ENCODE measurements around the gene PREX1. TPM values are rescaled to one million over a fixed set of nuclear protein-coding genes. Genes with fewer than 3 reads are reported as not detected.
"Not testable (repeated sequence)": the region's sequence is repeated elsewhere in the genome, so short reads cannot be mapped to it uniquely, and the experiment has no call there.

The PREX1 gene
- total and polyA plus RNA-seq, 2 experiments from 2014 or later = 2.4 to 10.3 TPM

DNA sequence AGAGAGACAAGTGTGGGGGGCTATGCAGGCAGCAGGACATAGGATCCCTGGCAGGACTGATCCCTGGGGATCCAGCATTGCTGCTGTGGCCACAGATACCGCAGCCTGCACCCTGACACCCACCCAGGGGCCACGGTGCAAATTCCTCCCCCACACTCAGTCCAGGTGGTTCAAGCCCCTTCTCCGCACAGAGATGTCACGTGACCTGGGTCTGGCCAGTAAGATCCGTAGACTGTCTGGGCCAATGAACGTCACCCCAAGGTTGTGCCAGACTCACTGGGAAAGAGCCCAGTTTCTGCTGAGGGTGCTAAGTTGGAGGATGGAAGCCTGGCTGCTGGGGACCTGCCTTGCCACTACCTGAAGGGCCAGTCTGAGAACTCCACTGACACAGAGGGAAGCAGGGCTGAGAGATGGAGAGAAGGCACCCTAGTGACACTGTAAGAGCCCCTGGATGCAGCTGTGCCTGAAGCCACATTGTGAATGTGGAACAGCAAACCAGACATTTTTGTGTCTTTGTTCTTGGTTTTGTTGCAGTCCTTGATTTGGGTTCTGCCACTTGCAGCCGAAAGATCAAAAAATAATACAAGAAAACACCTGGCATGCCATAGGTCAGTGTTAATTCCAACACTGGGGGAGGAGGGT, 228.6 kb downstream of the PREX1 start:
- no peak for TF ChIP-seq NANOG (IDR thresholded peaks at IDR 0.05; ENCODE audit: borderline replicate concordance)
- no peak for TF ChIP-seq POLR2AphosphoS5 (IDR thresholded peaks at IDR 0.05; ENCODE audit: low read depth)
- no peak for TF ChIP-seq ZNF462 (CRISPR knock-in tag; IDR thresholded peaks at IDR 0.05)
- no peak for TF ChIP-seq STAT1 (IDR thresholded peaks at IDR 0.05; ENCODE audit: unreplicated experiment)
- no peak for ATAC-seq
- H3K9me3 Mint-ChIP-seq = no peaks in the 10 kb centered on the region
- no peaks in the 10 kb centered on the region for H3K36me3 Mint-ChIP-seq (ENCODE audit: low read depth)
- Histone ChIP-seq H3K4me2 (no peak overlapping the region), H3K9me2 (ENCODE audit: insufficient read depth) (no peaks in the 10 kb centered on the region), H4K20me1 (replicated peaks; ENCODE audit: insufficient read depth) (no peaks in the 10 kb centered on the region), H3K79me2 (replicated peaks; ENCODE audit: insufficient read depth) (no peaks in the 10 kb centered on the region), H3K27ac (ENCODE audit: low read depth) (no peak overlapping the region), H3F3A (replicated peaks; ENCODE audit: low read depth) (no peaks in the 10 kb centered on the region), H3K27me3 (ENCODE audit: insufficient read depth) (no peaks in the 10 kb centered on the region), H3K36me3 (ENCODE audit: insufficient read depth) (no peaks in the 10 kb centered on the region), H3K4me1 (ENCODE audit: insufficient read depth) (no peaks in the 10 kb centered on the region; the same call in 1 of the 2 replicates), H3K4me3 (no peak overlapping the region), H2AFZ (no peak overlapping the region)
- H3K27me3 Mint-ChIP-seq (ENCODE audit: insufficient read depth, low read depth, poor library complexity) = peaks cover 6% of the 10 kb centered on the region
- H3K4me3 Mint-ChIP-seq = no peak overlapping the region
- H3K27ac Mint-ChIP-seq = no peak overlapping the region
- H3K4me1 Mint-ChIP-seq = peaks cover 18% of the 10 kb centered on the region
- DNase-seq (ENCODE audit: low spot score) = no peak

DNA sequence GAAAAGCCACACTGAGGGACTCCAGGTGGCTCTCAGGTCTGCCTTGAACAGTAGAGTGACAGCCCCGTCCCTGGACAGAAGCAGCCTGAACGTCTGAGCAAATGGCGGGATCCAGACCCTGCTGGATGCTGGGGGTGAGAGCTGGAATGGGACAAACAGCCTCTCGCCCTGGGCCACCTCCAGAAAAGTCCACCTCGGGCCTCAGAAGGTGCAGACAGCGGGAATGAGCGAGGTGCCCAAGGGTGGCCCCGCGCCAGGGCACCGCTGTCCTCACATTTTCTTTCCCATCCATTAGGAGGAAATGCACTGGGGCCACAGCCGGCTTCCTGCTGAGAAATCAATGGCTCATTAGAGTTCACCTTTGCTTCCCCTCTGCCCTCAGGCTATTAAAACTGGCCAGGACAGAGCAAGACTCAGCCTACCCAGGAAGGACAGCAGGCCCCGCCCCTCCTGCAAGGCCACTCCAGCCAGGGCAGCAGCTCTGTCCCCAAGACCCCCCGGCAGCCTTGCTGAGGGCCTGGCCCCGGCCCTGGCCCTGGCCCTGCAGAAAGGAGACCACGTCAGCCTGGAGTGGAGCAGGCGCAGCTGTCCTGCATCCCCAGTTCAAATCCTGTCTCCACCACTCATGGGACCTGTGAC, 229.4 kb downstream of the PREX1 start:
- H3K4me3 Mint-ChIP-seq; H3K36me3 ChIP-seq (ENCODE audit: insufficient read depth); H3K79me2 ChIP-seq (replicated peaks; ENCODE audit: insufficient read depth); H3F3A ChIP-seq (replicated peaks; ENCODE audit: low read depth); H3K4me3 ChIP-seq; H4K20me1 ChIP-seq (replicated peaks; ENCODE audit: insufficient read depth); H3K27me3 Mint-ChIP-seq (ENCODE audit: insufficient read depth, low read depth, poor library complexity); H3K27ac ChIP-seq (ENCODE audit: low read depth); H3K36me3 Mint-ChIP-seq (ENCODE audit: low read depth); H3K9me2 ChIP-seq (ENCODE audit: insufficient read depth); H2AFZ ChIP-seq; H3K4me2 ChIP-seq; H3K27ac Mint-ChIP-seq; H3K4me1 ChIP-seq (ENCODE audit: insufficient read depth); H3K9me3 Mint-ChIP-seq; H3K27me3 ChIP-seq (ENCODE audit: insufficient read depth): not testable (repeated sequence)
- ATAC-seq = peak; percentile 49
- DNase-seq (ENCODE audit: low spot score) = peak; percentile 28
- peaks cover 17% of the 10 kb centered on the region for H3K4me1 Mint-ChIP-seq
